ENCODE measurements around the gene RPS19BP1.

The RPS19BP1 gene

DNA sequence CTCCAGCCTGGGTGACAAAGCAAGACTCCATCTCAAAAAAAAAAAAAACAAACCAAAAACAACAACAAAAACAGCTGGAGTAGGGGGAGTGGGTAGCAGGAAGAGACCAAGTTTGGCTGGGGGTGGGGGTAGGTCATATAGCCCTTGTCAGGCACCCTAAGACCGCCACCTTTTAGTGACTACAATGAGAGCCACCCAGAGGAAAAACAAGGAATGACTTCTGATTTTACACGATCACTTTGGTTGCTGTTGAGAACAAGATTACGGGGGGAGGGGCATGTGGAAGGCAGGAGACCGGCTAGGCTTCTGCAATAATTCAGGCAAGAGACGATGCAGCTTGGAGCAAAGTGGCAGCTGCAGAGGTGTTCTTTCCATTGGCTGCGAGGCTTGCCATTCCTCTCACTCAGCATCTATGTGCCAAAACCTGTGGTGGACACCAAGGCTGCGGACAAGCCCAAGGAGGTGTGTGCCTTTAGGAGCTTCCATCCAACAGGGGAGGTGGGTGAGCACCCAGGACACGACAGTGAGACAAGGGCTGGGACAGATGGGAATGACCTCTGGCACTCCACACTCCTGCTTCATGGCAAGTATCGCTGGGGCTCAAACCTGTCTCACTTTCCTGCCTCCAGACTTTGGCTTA is 1.7 kb downstream of the RPS19BP1 start:
- Histone ChIP-seq H3K27me3 (no peaks in the 10 kb centered on the region), H3K4me3 (ENCODE audit: low read depth in 1 of 2, low read length in 1 of 2) (peak overlapping the region; percentile 18 to 90), H3K36me3 (peaks cover 31% of the 10 kb centered on the region), H3K4me1 (ENCODE audit: control insufficient read depth in 1 of 2, insufficient read depth in 1 of 2, low read depth in 1 of 2, low read length in 1 of 2) (peaks cover 81 to 85% of the 10 kb centered on the region in 2 experiments), H3K27ac (peak overlapping the region; percentile 94), H3K9me3 (no peaks in the 10 kb centered on the region)
- TF ChIP-seq, protein P1, sequence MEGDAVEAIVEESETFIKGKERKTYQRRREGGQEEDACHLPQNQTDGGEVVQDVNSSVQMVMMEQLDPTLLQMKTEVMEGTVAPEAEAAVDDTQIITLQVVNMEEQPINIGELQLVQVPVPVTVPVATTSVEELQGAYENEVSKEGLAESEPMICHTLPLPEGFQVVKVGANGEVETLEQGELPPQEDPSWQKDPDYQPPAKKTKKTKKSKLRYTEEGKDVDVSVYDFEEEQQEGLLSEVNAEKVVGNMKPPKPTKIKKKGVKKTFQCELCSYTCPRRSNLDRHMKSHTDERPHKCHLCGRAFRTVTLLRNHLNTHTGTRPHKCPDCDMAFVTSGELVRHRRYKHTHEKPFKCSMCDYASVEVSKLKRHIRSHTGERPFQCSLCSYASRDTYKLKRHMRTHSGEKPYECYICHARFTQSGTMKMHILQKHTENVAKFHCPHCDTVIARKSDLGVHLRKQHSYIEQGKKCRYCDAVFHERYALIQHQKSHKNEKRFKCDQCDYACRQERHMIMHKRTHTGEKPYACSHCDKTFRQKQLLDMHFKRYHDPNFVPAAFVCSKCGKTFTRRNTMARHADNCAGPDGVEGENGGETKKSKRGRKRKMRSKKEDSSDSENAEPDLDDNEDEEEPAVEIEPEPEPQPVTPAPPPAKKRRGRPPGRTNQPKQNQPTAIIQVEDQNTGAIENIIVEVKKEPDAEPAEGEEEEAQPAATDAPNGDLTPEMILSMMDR (IDR thresholded peaks at IDR 0.05) = no peak

DNA sequence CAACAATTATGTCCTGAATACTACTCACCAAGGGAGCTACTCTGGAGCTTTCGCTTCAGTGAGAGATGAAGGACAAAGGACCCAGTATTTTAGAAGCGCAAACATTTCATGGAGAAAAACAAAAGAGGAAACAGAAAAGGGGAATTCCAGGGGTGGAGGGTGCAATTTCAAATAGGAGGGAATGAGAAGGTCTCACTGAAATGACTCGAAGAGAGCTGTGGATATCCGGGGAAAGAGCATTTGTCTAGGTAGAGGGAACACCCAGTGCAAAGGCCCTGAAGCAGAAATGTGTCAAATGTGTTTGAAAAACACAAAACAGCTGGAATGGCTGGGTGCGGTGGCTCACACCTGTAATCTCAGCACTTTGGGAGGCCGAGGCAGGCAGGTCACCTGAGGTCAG is 2.4 kb downstream of the RPS19BP1 start:
- Histone ChIP-seq H3K9me3 (no peaks in the 10 kb centered on the region), H3K4me3 (ENCODE audit: low read depth in 1 of 2, low read length in 1 of 2) (peak overlapping the region in 1 of 2 experiments; percentile 48), H3K27me3 (no peaks in the 10 kb centered on the region), H3K27ac (peak overlapping the region; percentile 94), H3K36me3 (peaks cover 33% of the 10 kb centered on the region), H3K4me1 (ENCODE audit: control insufficient read depth in 1 of 2, insufficient read depth in 1 of 2, low read depth in 1 of 2, low read length in 1 of 2) (peaks cover 88 to 92% of the 10 kb centered on the region in 2 experiments)
- TF ChIP-seq, protein P1 (IDR thresholded peaks at IDR 0.05) = no peak

DNA sequence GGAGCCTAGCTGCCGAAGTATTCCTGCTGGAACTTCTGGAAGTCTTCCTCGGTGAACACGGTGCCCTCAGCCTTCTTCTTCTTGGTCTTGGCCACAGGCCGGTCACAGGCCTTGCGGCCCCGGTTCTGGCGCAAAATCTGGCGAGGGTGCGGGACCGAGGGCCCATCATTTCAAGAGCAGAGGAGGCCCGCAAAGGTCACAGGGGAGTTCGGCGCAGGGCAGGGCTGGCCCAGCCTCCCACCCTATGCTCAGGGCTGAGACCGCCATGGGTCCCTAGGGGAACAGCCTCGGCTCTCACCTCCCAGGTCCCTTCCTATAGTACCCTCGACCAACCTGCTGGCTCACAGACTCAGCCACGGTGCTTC is 3.1 kb downstream of the RPS19BP1 start:
- TF ChIP-seq, protein P1 (IDR thresholded peaks at IDR 0.05) = peak; percentile 16
- Histone ChIP-seq H3K36me3 (peaks cover 37% of the 10 kb centered on the region), H3K27ac (peak overlapping the region; percentile 94), H3K4me1 (ENCODE audit: control insufficient read depth in 1 of 2, insufficient read depth in 1 of 2, low read depth in 1 of 2, low read length in 1 of 2) (peaks cover 88 to 91% of the 10 kb centered on the region in 2 experiments), H3K27me3 (no peaks in the 10 kb centered on the region), H3K4me3 (ENCODE audit: low read depth in 1 of 2, low read length in 1 of 2) (peak overlapping the region in 1 of 2 experiments; percentile 48), H3K9me3 (no peaks in the 10 kb centered on the region)

DNA sequence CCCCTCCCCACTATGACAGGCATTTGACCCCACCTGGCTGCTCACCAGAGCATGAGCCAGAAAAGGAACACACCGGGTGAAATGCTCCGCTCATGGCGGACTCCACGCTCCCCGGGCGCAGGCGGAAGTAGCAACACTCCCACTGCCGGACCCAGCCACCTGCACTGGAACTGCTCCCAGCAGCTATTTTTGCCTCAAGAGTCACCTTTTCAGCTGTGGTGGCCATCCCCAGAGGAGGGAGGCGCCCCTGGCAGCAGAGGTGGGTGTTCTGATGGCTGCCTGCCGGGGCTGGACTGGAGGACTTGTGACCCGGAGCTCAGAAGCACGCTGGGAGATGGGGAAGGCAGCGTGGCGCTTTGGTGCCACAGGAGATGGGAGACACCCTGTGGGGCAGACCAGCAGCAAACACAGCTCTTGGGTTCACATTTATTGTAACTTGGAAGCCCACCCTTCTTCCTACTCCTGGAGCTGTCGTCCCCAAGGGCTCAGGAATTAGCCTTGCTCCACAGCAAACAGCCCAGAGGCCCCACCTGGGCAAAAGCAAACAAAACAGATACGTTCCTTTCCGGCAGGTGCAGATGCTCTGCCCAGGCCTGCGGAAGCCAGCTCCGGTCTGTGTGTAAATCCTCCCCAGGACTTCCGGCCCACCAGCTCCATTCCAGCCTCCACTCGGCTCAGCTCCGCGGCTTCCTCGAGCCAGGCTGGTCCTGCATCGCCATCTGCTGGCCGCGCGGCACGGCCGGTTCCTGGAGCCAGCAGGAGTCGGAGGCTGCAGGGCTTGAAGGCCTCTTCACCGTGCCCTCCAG is 3.7 kb downstream of the RPS19BP1 start:
- Histone ChIP-seq H3K4me3 (ENCODE audit: low read depth in 1 of 2, low read length in 1 of 2) (peak overlapping the region; percentile 23 to 48), H3K4me1 (ENCODE audit: control insufficient read depth in 1 of 2, insufficient read depth in 1 of 2, low read depth in 1 of 2, low read length in 1 of 2) (peaks cover 90 to 93% of the 10 kb centered on the region in 2 experiments), H3K27ac (peak overlapping the region; percentile 94)

DNA sequence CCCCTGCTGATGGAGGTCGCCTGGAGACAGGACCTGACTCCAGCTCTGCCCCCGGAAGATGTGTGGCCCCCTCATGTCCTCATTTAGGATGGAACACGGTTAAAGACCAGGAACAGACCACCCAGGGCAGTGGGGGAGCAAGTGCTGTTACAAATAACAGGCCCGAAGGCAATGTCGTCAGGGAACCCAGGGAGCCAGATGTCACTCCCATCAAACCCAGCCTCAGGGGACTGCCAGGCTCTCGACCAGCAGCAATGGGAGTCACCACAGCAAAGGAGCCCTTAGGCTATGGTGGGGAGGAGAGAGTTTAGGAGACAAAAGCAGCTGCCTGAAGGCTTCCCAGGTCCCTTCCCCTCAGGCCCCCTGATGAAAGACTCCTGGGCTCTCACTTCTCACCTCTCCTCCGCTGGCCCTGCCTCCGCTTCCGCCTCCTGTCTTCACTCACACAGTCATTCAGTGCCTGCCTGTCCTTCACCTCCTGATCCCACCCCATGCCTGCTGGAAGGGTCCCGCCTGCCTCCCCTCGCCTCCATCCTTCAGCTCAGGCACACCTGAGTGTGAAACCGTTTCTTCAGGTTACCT is 4.4 kb downstream of the RPS19BP1 start:
- TF ChIP-seq, protein P1 (IDR thresholded peaks at IDR 0.05) = no peak
- H3K9me3 ChIP-seq = no peaks in the 10 kb centered on the region
- peak overlapping the region in 1 of 2 experiments; percentile 51 for H3K4me3 ChIP-seq (ENCODE audit: low read depth in 1 of 2, low read length in 1 of 2)
- H3K27me3 ChIP-seq = no peaks in the 10 kb centered on the region
- peak overlapping the region; percentile 94 for H3K27ac ChIP-seq
- H3K4me1 ChIP-seq (ENCODE audit: control insufficient read depth in 1 of 2, insufficient read depth in 1 of 2, low read depth in 1 of 2, low read length in 1 of 2) = peaks cover 93 to 94% of the 10 kb centered on the region in 2 experiments
- peaks cover 49% of the 10 kb centered on the region for H3K36me3 ChIP-seq

More for the DNA sequence above, 3.7 kb downstream of the RPS19BP1 start:
- H3K9me3 ChIP-seq = no peaks in the 10 kb centered on the region
- no peaks in the 10 kb centered on the region for H3K27me3 ChIP-seq
- TF ChIP-seq, protein P1 (IDR thresholded peaks at IDR 0.05) = peak; percentile 94
- H3K36me3 ChIP-seq = peaks cover 42% of the 10 kb centered on the region
